H9 (cell line): ENCODE data around the gene HEG1. TPM values are rescaled to one million over a fixed set of nuclear protein-coding genes. Genes with fewer than 3 reads are reported as not detected.

Experiments used
- DNase-seq: peaks from one replicate; pipeline ENCODE4 v3.0.0-alpha.2; 2017
- H2AFZ ChIP-seq: one replicate; pipeline ENCODE4 v1.6.1; 2013; ENCODE audit warnings: mild to moderate bottlenecking, low read length, control low read depth, moderate library complexity
- H2AK5ac ChIP-seq: 2 replicates; pipeline ENCODE4 v1.6.1; 2013; ENCODE audit warnings: low read length, control low read depth, mixed read lengths; ENCODE audit not compliant: insufficient read length
- H2BK120ac ChIP-seq: one replicate; pipeline ENCODE4 v1.6.1; 2013; ENCODE audit warnings: low read depth, mild to moderate bottlenecking, low read length, control low read depth, inconsistent platforms; ENCODE audit not compliant: poor library complexity, severe bottlenecking
- H2BK12ac ChIP-seq: 2 replicates; pipeline ENCODE4 v1.6.1; 2013; ENCODE audit warnings: low read length, control low read depth, mixed read lengths, low read depth; ENCODE audit not compliant: insufficient read length
- H2BK15ac ChIP-seq: 2 replicates; pipeline ENCODE4 v1.6.1; 2013; ENCODE audit warnings: low read depth, low read length, control low read depth
- H2BK20ac ChIP-seq: one replicate; pipeline ENCODE4 v1.6.1; 2013; ENCODE audit warnings: low read depth, mild to moderate bottlenecking, low read length, control low read depth, inconsistent platforms; ENCODE audit not compliant: poor library complexity, severe bottlenecking
- H2BK5ac ChIP-seq: 2 replicates; pipeline ENCODE4 v1.6.1; 2013; ENCODE audit warnings: low read length, control low read depth, mixed read lengths; ENCODE audit not compliant: insufficient read length
- H3K14ac ChIP-seq: 2 replicates; pipeline ENCODE4 v1.6.1; 2013; ENCODE audit warnings: low read length, control low read depth; ENCODE audit not compliant: insufficient read depth
- H3K18ac ChIP-seq: 2 replicates; pipeline ENCODE4 v1.6.1; 2013; ENCODE audit warnings: low read depth, mild to moderate bottlenecking, mixed read lengths, low read length, control low read depth; ENCODE audit not compliant: insufficient read length
- H3K23ac ChIP-seq: 2 replicates; pipeline ENCODE4 v1.6.1; 2013; ENCODE audit warnings: low read length, control low read depth, mixed read lengths, low read depth; ENCODE audit not compliant: insufficient read length
- H3K23me2 ChIP-seq: 2 replicates; pipeline ENCODE4 v1.6.1; 2013; ENCODE audit warnings: low read depth, mild to moderate bottlenecking, mixed read lengths, low read length, control low read depth; ENCODE audit not compliant: insufficient read length, poor library complexity, severe bottlenecking
- H3K27ac ChIP-seq: 2 replicates; pipeline ENCODE4 v1.5.1; 2013; ENCODE audit warnings: low read length, control low read depth, mixed read lengths, low read depth; ENCODE audit not compliant: insufficient read length
- H3K27me3 ChIP-seq: 2 replicates; pipeline ENCODE4 v1.6.1; 2013; ENCODE audit warnings: low read length, control low read depth, inconsistent platforms; ENCODE audit not compliant: insufficient read depth
- H3K4ac ChIP-seq: 2 replicates; pipeline ENCODE4 v1.6.1; 2013; ENCODE audit warnings: low read depth, mild to moderate bottlenecking, control low read depth, inconsistent platforms, low read length, moderate library complexity
- H3K4me1 ChIP-seq: 2 replicates; pipeline ENCODE4 v1.6.1; 2013; ENCODE audit warnings: low read length, control low read depth, inconsistent platforms; ENCODE audit not compliant: insufficient read depth
- H3K4me2 ChIP-seq: 2 replicates; pipeline ENCODE4 v1.6.1; 2013; ENCODE audit warnings: low read length, control low read depth, mixed read lengths; ENCODE audit not compliant: insufficient read length, insufficient read depth
- H3K56ac ChIP-seq: 2 replicates; pipeline ENCODE4 v1.6.1; 2013; ENCODE audit warnings: low read depth, mild to moderate bottlenecking, mixed read lengths, low read length, control low read depth; ENCODE audit not compliant: insufficient read length
- H3K79me1 ChIP-seq: 2 replicates; pipeline ENCODE4 v1.6.1; 2013; ENCODE audit warnings: low read depth, mild to moderate bottlenecking, moderate library complexity, low read length, control low read depth, inconsistent platforms; ENCODE audit not compliant: insufficient read depth, poor library complexity, severe bottlenecking
- H3K79me2 ChIP-seq: 2 replicates; pipeline ENCODE4 v1.6.1; 2013; ENCODE audit warnings: low read length, control low read depth, inconsistent platforms; ENCODE audit not compliant: insufficient read depth
- H3K9ac ChIP-seq: 2 replicates; pipeline ENCODE4 v1.6.1; 2013; ENCODE audit warnings: low read length, control low read depth, mixed read lengths; ENCODE audit not compliant: insufficient read length; ENCODE audit errors: extremely low read depth
- H3K9me3 ChIP-seq: one replicate; pipeline ENCODE4 v1.6.1; 2013; ENCODE audit warnings: low read depth, low read length, inconsistent platforms; ENCODE audit not compliant: control insufficient read depth
- H3T11ph ChIP-seq: one replicate; pipeline ENCODE4 v1.6.1; 2013; ENCODE audit warnings: mild to moderate bottlenecking, low read length, control low read depth, inconsistent platforms
- H4K20me1 ChIP-seq: one replicate; pipeline ENCODE4 v1.6.1; 2013; ENCODE audit not compliant: control insufficient read depth, insufficient read length, insufficient read depth
- H4K5ac ChIP-seq: 2 replicates; pipeline ENCODE4 v1.6.1; 2013; ENCODE audit warnings: low read depth, mild to moderate bottlenecking, mixed read lengths, low read length, control low read depth; ENCODE audit not compliant: insufficient read length
- H4K8ac ChIP-seq: replicated peaks from 2 replicates; pipeline ENCODE4 v1.6.1; 2013; ENCODE audit warnings: low read length, control low read depth, mixed read lengths, low read depth; ENCODE audit not compliant: insufficient read length
- H4K91ac ChIP-seq: 2 replicates; pipeline ENCODE4 v1.6.1; 2013; ENCODE audit warnings: low read depth, mild to moderate bottlenecking, moderate library complexity, mixed read lengths, low read length, control low read depth; ENCODE audit not compliant: insufficient read length
- H3K27ac Mint-ChIP-seq, 3 experiments: 2 replicates in 2 of 3; 3 replicates in 1 of 3; pipeline ENCODE4 v1.8.0; 2020 to 2021; ENCODE audit warnings: mixed read lengths in 3 of 3, mild to moderate bottlenecking in 1 of 3, moderate library complexity in 1 of 3
- H3K27me3 Mint-ChIP-seq: 2 replicates; pipeline ENCODE4 v1.8.0; 2021; ENCODE audit warnings: low read depth, mild to moderate bottlenecking, moderate library complexity, mixed read lengths
- H3K36me3 Mint-ChIP-seq, 3 experiments: 2 replicates in 2 of 3; 3 replicates in 1 of 3; pipeline ENCODE4 v1.8.0; 2020 to 2021; ENCODE audit warnings: low read depth in 3 of 3, mixed read lengths in 3 of 3; ENCODE audit not compliant: insufficient read depth in 1 of 3
- H3K4me1 Mint-ChIP-seq, 2 experiments: 2 replicates each; pipeline ENCODE4 v1.8.0; 2020; ENCODE audit warnings: mixed read lengths in 2 of 2
- H3K4me3 Mint-ChIP-seq, 2 experiments: 2 replicates in 1 of 2; 3 replicates in 1 of 2; pipeline ENCODE4 v1.8.0; 2020 to 2021; ENCODE audit warnings: mild to moderate bottlenecking in 2 of 2, mixed read lengths in 2 of 2, moderate library complexity in 1 of 2
- H3K9me3 Mint-ChIP-seq, 2 experiments: 2 replicates in 1 of 2; 3 replicates in 1 of 2; pipeline ENCODE4 v1.8.0; 2020; ENCODE audit warnings: mild to moderate bottlenecking in 2 of 2, mixed read lengths in 2 of 2, moderate library complexity in 1 of 2
- CTCF ChIP-seq: fragments of 200-600 bp; sonication (generic); conservative IDR thresholded peaks from 3 replicates; pipeline ENCODE4 v1.8.0; 2021; ENCODE audit warnings: antibody characterized with exemption, mild to moderate bottlenecking
- WGBS: extraction: QIAGEN DNeasy Blood & Tissue Kit; methylation state at CpG from one replicate; pipeline ENCODE4 v1.1.7; 2013; ENCODE audit warnings: missing lambda C conversion rate, low lambda C conversion rate, mixed read lengths; ENCODE audit not compliant: insufficient read length; ENCODE audit errors: extremely low coverage; 5-methylcytosine and 5-hydroxymethylcytosine counted together
- total RNA-seq: library from RNA; stranded (reverse); gene quantifications from 2 replicates; pipeline ENCODE4 v1.2.1, GENCODE V29; 2021

HEG1 gene
- total RNA-seq, 1 experiment from 2014 or later, result 10.3 TPM

GRCh38 chr3:125017406-125017805 is 38.4 kb downstream of the HEG1 start:
- no peaks in the 10 kb centered on the region for H3K4me1 ChIP-seq
- H3K4me2 ChIP-seq, result no peak overlapping the region
- H3K27ac ChIP-seq, result no peak overlapping the region
- H3K27ac Mint-ChIP-seq, result no peak overlapping the region
- H2AFZ ChIP-seq, result no peak overlapping the region
- H3K9me3 ChIP-seq, result no peaks in the 10 kb centered on the region
- H3K27me3 ChIP-seq, result no peaks in the 10 kb centered on the region
- H3K18ac ChIP-seq, result no peak overlapping the region
- H3K9me3 Mint-ChIP-seq, result no peaks in the 10 kb centered on the region
- no peak overlapping the region for H2BK20ac ChIP-seq
- no peak overlapping the region for H4K8ac ChIP-seq
- no peak overlapping the region for H3K4ac ChIP-seq
- no peak overlapping the region for H3K23ac ChIP-seq
- H3K4me1 Mint-ChIP-seq, result peaks cover 0 to 4% of the 10 kb centered on the region in 2 experiments; a peak in 3 of 4 replicates
- H2BK12ac ChIP-seq, result no peak overlapping the region
- no peak overlapping the region for H3K9ac ChIP-seq
- no peak for DNase-seq
- WGBS, result no CpG with 5 or more reads among the region's 2 CpGs
- H3K79me2 ChIP-seq, result no peaks in the 10 kb centered on the region
- H4K91ac ChIP-seq, result no peak overlapping the region
- H2BK120ac ChIP-seq, result no peak overlapping the region
- no peak overlapping the region for H2BK5ac ChIP-seq
- H3K23me2 ChIP-seq, result no peaks in the 10 kb centered on the region
- H3K4me3 Mint-ChIP-seq, result no peak overlapping the region
- H3K56ac ChIP-seq, result no peak overlapping the region
- H2AK5ac ChIP-seq, result no peak overlapping the region
- no peaks in the 10 kb centered on the region for H3K79me1 ChIP-seq
- no peak overlapping the region for H4K5ac ChIP-seq
- H2BK15ac ChIP-seq, result no peak overlapping the region
- no peak for TF ChIP-seq CTCF
- peaks cover 26 to 37% (median 36%) of the 10 kb centered on the region in 3 experiments; a peak in 6 of 7 replicates for H3K36me3 Mint-ChIP-seq
- no peak overlapping the region for H3T11ph ChIP-seq
- H3K27me3 Mint-ChIP-seq, result no peaks in the 10 kb centered on the region
- no peaks in the 10 kb centered on the region for H4K20me1 ChIP-seq
- no peak overlapping the region for H3K14ac ChIP-seq
